ENCODE data around the gene IL18RAP.

DNA sequence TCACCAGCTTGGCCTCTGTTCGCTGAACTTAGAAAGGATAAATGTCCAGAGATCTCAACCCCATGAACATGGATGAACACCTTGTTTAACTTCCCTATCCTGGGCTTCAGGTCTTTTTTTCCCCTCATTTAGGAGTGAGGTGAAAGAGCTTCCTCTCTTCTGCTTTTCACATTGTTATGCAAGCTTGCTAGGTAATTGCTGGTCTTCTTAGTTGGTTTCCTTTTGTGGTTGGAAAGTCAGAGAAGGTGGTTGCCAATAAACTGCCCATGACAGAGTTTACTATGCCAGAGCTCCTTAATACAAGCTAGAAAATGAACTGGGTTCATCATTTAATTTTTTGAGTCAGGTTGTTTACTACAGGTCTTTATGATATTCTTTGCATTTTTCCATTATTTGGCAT, 66.7 kb downstream of the IL18RAP start:
- TF ChIP-seq SUZ12 (IDR thresholded peaks at IDR 0.05; ENCODE audit: extremely low read depth, insufficient read depth, insufficient read length): no peak
- TF ChIP-seq ZNF274 (IDR thresholded peaks at IDR 0.05; ENCODE audit: low read depth, low read length): no peak
- TF ChIP-seq YY1 (IDR thresholded peaks at IDR 0.05; ENCODE audit: insufficient read depth, insufficient read length): no peak
